Colon (tissue), 2 donors: ENCODE data around the gene ZSCAN21.
"Not testable (repeated sequence)": the region's sequence is repeated elsewhere in the genome, so short reads cannot be mapped to it uniquely, and the experiment has no call there.

Experiments used
- FAIRE-seq: peaks from 2 replicates; lab custom pipeline; 2012; peaks lifted over from hg19 to GRCh38; lab: Jason Lieb, UNC
- donor health status: control.
- donor health status: control.

ZSCAN21 gene

GRCh38 chr7:100049441-100050291, at the start of gene ZSCAN21:
ZSCAN21 (plus strand) TSS chr7:100049774; CDS start chr7:100057007, 7,233 bp downstream.
- FAIRE-seq = no peak

DNA sequence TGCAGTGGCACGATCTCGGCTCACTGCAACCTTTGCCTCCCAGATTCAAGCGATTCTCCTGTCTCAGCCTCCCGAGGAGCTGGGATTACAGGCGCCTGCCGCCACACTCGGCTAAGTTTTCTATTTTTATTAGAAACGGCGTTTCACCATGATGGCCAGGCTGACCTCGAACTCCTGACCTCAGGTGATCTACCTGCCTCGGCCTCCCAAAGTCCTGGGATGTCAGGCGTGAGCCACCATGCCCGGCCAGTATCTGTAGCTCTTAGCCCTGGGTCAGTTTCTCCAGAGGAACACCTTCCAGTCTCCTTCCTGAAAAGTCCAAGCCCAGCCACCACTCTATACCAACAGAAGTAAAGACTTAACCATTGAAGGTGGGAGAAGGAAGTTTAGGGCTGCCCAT, 49.3 kb upstream of the ZSCAN21 start:
- no peak for FAIRE-seq

- no peak for FAIRE-seq
These were observed 45.6 kb upstream of the ZSCAN21 start for GRCh38 chr7:100003711-100004661.

DNA sequence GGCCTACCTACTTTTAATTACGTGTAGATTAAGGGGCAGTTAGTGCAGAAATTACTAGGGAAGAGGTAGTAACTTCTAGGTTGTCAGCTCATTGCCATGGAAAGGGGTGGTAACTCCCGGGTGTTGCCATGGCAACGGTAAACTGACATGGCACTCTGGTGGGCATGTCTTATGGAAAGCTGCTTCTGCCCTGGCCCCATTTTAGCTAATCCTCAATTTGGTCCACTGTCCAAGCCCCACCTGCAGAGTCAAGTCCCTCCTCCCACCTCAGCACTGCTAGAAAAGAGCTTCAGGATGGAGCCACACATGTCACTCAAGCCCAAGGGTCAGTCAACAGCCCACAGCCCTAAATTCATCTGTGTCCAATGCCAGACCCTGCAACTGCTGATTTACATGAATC, 41.7 kb upstream of the ZSCAN21 start:
- FAIRE-seq = no peak

- no peak for FAIRE-seq
These were observed 41.0 kb upstream of the ZSCAN21 start for GRCh38 chr7:100008525-100008924.

- FAIRE-seq = not testable (repeated sequence)
These were observed 39.6 kb upstream of the ZSCAN21 start for GRCh38 chr7:100009952-100010351.

DNA sequence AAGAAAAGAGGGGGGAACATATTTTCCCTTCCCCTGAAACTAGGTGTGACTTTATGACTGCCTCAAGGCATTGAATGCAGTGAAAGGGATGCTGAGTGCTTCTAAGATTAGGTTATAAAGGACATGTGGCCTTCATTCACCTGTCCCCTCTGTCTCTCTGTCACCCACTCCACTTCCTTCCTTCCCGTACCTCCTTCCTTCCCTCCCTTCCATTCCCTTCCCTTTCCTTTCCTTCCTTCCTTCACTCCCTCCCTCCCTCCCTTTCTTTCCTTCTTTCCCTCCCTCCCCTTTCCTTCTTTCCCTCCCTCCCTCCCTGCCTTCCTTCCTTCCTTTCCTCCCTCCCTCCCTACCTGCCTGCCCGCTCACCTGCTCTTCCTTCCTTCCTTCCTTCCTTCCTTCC, 38.7 kb upstream of the ZSCAN21 start:
- no peak for FAIRE-seq

DNA sequence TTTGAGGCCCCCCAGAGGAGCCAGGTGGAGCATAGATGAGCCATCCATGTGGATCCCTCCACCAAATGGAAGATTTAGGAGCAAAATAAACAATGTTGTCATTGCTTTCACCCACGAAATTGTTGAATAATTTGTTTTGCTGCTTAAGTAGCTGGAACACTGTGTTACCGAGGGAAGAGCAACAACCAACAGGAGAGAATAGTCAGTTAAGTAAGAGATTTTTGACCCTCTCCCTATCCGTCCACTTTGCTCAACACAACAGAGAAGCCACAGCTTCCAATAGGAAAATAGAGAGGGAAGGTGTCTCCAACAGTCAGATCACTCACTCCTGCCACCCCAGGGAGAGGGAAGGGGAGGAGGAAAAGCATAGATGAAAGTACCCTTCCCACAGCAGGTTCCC, 38.1 kb upstream of the ZSCAN21 start:
- no peak for FAIRE-seq

- not testable (repeated sequence) for FAIRE-seq
These were observed 36.9 kb upstream of the ZSCAN21 start for GRCh38 chr7:100012385-100013327.

GRCh38 chr7:100013328-100013676, 36.3 kb upstream of the ZSCAN21 start:
- no peak for FAIRE-seq

- FAIRE-seq = no peak
These were observed 34.1 kb upstream of the ZSCAN21 start, which contains the start of gene ZKSCAN1 for GRCh38 chr7:100015232-100016214. ZKSCAN1 (plus strand) TSS chr7:100015596; CDS start chr7:100023507, 7,911 bp downstream.

DNA sequence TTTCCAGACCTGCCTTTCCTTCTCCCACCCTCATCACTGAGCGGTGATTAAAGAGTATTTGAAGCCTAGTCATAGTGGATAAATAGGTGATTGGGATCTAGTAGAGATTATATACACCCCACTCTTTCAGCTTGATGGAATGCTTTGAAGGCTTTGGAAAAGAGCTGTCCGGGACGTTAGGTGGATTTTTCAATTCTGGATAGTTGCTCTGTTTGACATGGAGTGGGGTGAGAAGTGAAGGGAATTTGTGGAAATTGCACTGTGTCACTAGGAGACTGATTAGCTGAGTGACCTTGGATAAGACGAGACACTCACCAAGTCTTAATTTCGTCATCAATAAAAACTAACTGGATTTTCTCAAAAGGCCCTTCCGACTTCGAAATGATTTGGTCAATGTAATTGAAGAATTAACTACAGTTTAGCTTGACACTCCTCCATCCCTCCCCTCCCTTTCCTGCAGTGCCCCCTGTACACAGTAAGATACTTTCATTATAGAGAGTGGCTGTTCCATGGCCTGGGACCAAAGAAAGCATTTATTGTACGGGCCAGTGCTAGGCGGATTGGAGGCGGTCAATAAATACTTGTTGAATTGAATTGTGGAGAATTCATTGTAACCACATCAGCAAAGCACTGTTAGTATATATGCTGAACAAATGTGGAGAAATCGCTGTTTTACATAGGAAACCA, 33.2 kb upstream of the ZSCAN21 start:
- no peak for FAIRE-seq

DNA sequence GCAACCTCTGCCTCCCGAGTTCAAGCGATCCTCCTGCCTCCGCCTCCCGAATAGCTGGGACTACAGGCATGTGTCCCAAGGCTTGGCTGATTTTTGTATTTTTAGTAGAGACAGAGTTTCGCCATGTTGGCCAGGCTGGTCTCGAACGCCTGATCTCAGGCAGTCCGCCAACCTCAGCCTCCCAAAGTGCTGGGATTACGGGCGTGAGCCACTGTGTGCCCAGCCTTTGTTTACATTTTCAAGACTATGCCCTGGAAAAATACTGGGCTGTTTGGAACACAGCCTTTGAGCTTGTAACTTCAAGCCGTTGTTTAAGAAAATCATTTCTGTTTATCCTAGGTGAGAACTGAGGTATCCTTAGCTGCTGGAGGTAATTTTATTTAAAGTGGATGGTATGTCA, 32.3 kb upstream of the ZSCAN21 start:
- FAIRE-seq = no peak

DNA sequence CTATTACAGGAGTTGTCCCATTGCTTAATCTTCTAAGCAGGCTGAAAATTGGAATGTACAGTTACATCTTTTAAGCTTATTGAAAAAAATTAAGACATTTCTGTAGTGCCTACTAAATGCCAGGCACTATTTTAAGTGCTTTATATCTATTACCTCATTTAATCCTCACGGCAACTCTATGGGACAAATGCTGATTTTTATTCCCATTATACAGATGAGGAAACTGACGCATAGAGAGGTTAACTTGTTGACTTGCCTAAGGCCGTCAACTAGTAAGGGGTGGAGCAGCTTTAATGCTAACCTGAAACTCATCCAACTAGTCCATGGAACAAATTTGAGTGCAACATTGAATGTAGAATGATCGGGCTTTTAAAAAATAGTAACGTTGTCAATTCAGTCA, 31.7 kb upstream of the ZSCAN21 start:
- no peak for FAIRE-seq

DNA sequence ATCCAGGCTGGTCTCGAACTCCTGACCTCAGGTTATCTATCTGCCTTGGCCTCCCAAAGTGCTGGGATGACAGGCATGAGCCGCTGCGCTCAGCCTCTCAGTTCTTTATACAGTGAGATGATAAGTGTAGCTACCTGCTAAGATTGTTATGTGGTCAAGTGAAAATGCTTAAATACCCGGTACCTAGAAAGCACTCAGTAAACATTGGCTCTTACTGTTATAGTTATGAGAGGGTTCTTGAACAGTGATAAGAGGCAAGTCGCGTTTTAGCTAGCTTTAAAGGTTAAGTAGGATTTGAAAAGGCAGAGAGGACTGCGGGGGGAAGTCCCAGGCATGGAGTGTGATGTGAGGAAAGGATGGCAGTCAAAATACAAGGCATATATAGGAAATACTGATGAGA, 29.7 kb upstream of the ZSCAN21 start:
- FAIRE-seq = no peak

- no peak for FAIRE-seq
These were observed 28.3 kb upstream of the ZSCAN21 start for GRCh38 chr7:100021297-100021696.

DNA sequence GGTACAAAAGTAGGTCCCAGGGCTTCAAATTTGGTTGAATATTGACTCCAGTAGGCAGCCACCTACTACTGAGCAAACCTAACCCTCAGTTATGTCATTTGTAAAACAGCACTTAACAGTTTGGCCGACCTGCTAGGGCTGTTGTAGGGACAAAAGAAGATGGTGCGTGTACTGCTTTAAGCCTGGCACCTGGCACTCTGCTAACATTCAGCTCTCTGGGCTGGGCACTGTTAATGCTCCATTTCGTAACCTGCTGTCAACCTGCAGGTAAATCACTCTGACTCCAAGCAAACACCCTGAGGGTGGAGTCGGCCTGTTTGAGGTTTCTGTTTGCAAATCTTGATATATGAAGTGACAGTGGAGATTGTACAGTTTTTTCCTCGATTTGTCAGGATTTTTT, 27.0 kb upstream of the ZSCAN21 start:
- FAIRE-seq = no peak

DNA sequence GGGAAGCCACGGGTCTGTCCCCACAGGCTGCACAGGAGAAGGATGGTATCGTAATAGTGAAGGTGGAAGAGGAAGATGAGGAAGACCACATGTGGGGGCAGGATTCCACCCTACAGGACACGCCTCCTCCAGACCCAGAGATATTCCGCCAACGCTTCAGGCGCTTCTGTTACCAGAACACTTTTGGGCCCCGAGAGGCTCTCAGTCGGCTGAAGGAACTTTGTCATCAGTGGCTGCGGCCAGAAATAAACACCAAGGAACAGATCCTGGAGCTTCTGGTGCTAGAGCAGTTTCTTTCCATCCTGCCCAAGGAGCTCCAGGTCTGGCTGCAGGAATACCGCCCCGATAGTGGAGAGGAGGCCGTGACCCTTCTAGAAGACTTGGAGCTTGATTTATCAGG, 26.0 kb upstream of the ZSCAN21 start:
- no peak for FAIRE-seq

DNA sequence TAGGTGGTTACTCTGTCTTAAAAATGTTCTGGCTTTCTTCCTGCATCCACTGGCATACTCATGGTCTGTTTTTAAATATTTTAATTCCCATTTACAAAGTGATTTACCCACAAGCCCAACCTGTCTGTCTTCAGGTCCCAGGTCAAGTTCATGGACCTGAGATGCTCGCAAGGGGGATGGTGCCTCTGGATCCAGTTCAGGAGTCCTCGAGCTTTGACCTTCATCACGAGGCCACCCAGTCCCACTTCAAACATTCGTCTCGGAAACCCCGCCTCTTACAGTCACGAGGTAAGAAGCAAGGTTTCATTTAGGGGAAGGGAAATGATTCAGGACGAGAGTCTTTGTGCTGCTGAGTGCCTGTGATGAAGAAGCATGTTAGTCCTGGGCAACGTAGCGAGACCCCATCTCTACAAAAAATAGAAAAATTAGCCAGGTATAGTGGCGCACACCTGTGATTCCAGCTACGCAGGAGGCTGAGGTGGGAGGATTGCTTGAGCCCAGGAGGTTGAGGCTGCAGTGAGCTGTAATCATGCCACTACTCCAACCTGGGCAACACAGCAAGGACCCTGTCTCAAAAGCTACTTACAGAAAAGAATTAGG, 25.5 kb upstream of the ZSCAN21 start:
- FAIRE-seq = no peak

DNA sequence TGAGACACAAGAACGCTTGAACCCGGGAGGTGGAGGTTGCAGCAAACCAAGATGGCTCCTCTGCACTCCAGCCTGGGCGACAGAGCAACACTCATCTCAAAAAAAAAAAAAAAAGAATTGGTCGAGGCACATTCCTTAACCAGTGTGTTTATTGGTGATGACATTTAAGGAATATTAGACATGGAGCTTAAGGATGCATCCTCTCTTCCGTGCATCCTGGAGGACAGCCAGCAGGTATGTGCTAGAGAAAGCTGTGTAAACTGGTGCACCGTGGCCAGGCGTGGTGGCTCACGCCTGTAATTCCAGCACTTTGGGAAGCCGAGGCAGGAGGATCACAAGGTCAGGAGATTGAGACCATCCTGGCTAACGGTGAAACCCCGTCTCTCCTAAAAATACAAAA, 22.4 kb upstream of the ZSCAN21 start:
- FAIRE-seq = no peak
